K562 (cell line): ENCODE data around the gene USP16. TPM values are rescaled to one million over a fixed set of nuclear protein-coding genes. Genes with fewer than 3 reads are reported as not detected.
A peak's percentile ranks its signal among the peaks of the same experiment; 100 is the strongest.

Experiments used
- CCNT2 ChIP-seq: IDR thresholded peaks from 2 replicates; pipeline ENCODE4 v1.6.1; 2011; ENCODE audit warnings: borderline replicate concordance, low read depth, mild to moderate bottlenecking, moderate library complexity, mixed read lengths, low read length; ENCODE audit not compliant: insufficient read length; ENCODE audit errors: extremely low read depth
- CEBPG ChIP-seq, 3 experiments: fragments of 200-800 bp in 1 of 3; sonication (Bioruptor generic) in 1 of 3; sonication (generic) in 1 of 3; formaldehyde crosslinking in 1 of 3; IDR thresholded peaks in 2 of 3; conservative IDR thresholded peaks in 1 of 3; 2 replicates each; pipeline versions ENCODE4 v1.6.1 to v1.8.0; 2016 to 2022; ENCODE audit warnings: missing compliant biosample characterization in 2 of 3, missing genetic modification characterization in 2 of 3, mild to moderate bottlenecking in 1 of 3, missing genetic modification reagents in 1 of 3
- GATA2 ChIP-seq: sonication (generic); formaldehyde crosslinking; IDR thresholded peaks from 2 replicates; pipeline ENCODE4 v1.4.0; 2020; ENCODE audit warnings: mild to moderate bottlenecking, missing genetic modification reagents
- NCOA1 ChIP-seq: fragments of 450-650 bp; IDR thresholded peaks from 2 replicates; pipeline ENCODE4 v1.6.1; 2016; ENCODE audit warnings: low read depth
- STAT5A ChIP-seq: IDR thresholded peaks from 2 replicates; pipeline ENCODE4 v1.6.1; 2012; ENCODE audit warnings: low read length, inconsistent platforms, borderline replicate concordance
- USF2 ChIP-seq: sonication (generic); formaldehyde crosslinking; IDR thresholded peaks from 2 replicates; pipeline ENCODE4 v1.5.0; 2020; ENCODE audit warnings: missing genetic modification reagents
- polyA plus RNA-seq, 8 experiments: library from polyadenylated mRNA; depleted of rRNA in 4 of 8; stranded (reverse) in 5 of 8; unstranded in 3 of 8; fragments of >200 nt; fragmentation: Nextera tagmentation in 2 of 8; fragmentation: Illumina TruSeq in 1 of 8; extraction: Ambion mirVana in 2 of 8; extraction: Trizol in 1 of 8; gene quantifications; 2 replicates each; pipeline versions ENCODE4 v1.2.1 to v1.2.3, GENCODE V29; 2011 to 2014; ENCODE audit warnings: inconsistent platforms in 1 of 8, missing spikeins in 1 of 8
- total RNA-seq, 7 experiments: library from RNA; depleted of rRNA in 6 of 7; stranded (reverse); fragments of >200 nt in 6 of 7; fragmentation: Illumina TruSeq in 2 of 7; extraction: Trizol in 2 of 7; gene quantifications; 2 replicates each; pipeline versions ENCODE4 v1.2.1 to v1.2.3, GENCODE V29; 2011 to 2021; ENCODE audit warnings: low replicate concordance in 1 of 7
- TF ChIP-seq, protein P1 (sequence below): fragments of 200-600 bp; sonication (generic); IDR thresholded peaks from one replicate; pipeline ENCODE4 v1.6.1; 2012; ENCODE audit warnings: mild to moderate bottlenecking, low read depth, low read length, inconsistent platforms
- TF ChIP-seq, protein P2 (sequence below), 3 experiments: fragments of 200-800 bp in 1 of 3; fragments of 250-450 bp in 1 of 3; fragments of 450-650 bp in 1 of 3; sonication (Bioruptor Pico) in 1 of 3; sonication (Bioruptor generic) in 1 of 3; formaldehyde crosslinking in 1 of 3; IDR thresholded peaks; 2 replicates each; pipeline versions ENCODE4 v1.6.1 to v1.8.0; 2016 to 2022; ENCODE audit warnings: mild to moderate bottlenecking in 2 of 3, missing genetic modification characterization in 2 of 3, missing compliant biosample characterization in 1 of 3, moderate library complexity in 1 of 3

USP16 gene
- total and polyA plus RNA-seq, 9 of the 15 experiments (the other 6 are each of a cell fraction or from before 2014, with no cell fraction given), result 38.4 to 90.9 (median 62.8) TPM

DNA sequence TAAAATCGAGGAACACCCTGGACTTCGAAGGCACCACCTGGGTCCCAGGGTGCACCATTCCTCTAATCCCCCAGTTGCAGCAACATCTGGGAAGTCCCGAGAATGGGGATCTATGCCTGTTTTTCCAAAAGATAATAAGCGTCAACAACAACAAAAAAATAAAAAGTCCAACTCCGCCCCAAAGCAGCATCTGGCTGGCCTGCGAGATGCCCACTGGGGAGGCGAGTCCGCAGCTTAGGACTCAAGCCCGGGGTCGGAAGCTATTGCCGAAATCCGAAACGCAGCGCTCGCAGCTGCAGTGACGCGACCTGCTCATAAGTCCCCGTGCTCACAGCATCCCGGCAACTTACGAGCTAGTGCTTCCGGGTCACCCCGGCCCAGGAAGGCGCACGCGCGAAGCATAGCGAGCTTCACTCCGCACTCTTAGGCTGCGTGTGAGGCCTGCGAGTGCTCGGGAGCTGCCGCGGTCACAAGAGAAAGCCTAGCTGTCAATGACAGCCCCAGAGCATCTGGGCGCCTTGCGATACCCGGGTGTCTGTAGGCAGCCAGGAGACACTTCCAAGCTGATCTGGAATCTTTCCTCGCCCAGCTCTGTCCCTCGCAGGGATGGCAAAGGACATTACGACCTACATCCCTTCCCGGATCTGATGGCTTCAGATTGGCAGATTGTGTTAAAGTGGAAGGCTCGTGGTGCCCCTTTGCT, 21.9 kb upstream of the USP16 start (continued):
- TF ChIP-seq, protein P1, sequence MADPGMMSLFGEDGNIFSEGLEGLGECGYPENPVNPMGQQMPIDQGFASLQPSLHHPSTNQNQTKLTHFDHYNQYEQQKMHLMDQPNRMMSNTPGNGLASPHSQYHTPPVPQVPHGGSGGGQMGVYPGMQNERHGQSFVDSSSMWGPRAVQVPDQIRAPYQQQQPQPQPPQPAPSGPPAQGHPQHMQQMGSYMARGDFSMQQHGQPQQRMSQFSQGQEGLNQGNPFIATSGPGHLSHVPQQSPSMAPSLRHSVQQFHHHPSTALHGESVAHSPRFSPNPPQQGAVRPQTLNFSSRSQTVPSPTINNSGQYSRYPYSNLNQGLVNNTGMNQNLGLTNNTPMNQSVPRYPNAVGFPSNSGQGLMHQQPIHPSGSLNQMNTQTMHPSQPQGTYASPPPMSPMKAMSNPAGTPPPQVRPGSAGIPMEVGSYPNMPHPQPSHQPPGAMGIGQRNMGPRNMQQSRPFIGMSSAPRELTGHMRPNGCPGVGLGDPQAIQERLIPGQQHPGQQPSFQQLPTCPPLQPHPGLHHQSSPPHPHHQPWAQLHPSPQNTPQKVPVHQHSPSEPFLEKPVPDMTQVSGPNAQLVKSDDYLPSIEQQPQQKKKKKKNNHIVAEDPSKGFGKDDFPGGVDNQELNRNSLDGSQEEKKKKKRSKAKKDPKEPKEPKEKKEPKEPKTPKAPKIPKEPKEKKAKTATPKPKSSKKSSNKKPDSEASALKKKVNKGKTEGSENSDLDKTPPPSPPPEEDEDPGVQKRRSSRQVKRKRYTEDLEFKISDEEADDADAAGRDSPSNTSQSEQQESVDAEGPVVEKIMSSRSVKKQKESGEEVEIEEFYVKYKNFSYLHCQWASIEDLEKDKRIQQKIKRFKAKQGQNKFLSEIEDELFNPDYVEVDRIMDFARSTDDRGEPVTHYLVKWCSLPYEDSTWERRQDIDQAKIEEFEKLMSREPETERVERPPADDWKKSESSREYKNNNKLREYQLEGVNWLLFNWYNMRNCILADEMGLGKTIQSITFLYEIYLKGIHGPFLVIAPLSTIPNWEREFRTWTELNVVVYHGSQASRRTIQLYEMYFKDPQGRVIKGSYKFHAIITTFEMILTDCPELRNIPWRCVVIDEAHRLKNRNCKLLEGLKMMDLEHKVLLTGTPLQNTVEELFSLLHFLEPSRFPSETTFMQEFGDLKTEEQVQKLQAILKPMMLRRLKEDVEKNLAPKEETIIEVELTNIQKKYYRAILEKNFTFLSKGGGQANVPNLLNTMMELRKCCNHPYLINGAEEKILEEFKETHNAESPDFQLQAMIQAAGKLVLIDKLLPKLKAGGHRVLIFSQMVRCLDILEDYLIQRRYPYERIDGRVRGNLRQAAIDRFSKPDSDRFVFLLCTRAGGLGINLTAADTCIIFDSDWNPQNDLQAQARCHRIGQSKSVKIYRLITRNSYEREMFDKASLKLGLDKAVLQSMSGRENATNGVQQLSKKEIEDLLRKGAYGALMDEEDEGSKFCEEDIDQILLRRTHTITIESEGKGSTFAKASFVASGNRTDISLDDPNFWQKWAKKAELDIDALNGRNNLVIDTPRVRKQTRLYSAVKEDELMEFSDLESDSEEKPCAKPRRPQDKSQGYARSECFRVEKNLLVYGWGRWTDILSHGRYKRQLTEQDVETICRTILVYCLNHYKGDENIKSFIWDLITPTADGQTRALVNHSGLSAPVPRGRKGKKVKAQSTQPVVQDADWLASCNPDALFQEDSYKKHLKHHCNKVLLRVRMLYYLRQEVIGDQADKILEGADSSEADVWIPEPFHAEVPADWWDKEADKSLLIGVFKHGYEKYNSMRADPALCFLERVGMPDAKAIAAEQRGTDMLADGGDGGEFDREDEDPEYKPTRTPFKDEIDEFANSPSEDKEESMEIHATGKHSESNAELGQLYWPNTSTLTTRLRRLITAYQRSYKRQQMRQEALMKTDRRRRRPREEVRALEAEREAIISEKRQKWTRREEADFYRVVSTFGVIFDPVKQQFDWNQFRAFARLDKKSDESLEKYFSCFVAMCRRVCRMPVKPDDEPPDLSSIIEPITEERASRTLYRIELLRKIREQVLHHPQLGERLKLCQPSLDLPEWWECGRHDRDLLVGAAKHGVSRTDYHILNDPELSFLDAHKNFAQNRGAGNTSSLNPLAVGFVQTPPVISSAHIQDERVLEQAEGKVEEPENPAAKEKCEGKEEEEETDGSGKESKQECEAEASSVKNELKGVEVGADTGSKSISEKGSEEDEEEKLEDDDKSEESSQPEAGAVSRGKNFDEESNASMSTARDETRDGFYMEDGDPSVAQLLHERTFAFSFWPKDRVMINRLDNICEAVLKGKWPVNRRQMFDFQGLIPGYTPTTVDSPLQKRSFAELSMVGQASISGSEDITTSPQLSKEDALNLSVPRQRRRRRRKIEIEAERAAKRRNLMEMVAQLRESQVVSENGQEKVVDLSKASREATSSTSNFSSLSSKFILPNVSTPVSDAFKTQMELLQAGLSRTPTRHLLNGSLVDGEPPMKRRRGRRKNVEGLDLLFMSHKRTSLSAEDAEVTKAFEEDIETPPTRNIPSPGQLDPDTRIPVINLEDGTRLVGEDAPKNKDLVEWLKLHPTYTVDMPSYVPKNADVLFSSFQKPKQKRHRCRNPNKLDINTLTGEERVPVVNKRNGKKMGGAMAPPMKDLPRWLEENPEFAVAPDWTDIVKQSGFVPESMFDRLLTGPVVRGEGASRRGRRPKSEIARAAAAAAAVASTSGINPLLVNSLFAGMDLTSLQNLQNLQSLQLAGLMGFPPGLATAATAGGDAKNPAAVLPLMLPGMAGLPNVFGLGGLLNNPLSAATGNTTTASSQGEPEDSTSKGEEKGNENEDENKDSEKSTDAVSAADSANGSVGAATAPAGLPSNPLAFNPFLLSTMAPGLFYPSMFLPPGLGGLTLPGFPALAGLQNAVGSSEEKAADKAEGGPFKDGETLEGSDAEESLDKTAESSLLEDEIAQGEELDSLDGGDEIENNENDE, result no peak
- TF ChIP-seq USF2 (CRISPR knock-in tag) (no peak), CCNT2 (peak; percentile 70), STAT5A (no peak; the same call in 1 of the 2 replicates), NCOA1 (peak; percentile 81; the same call in 1 of the 2 replicates), CEBPG (CRISPR knock-in tag; IDR thresholded peaks at IDR 0.05) (peak; percentile 66; the same call in 1 of the 2 replicates), CEBPG (tag; conservative IDR thresholded peaks at IDR 0.05 in 1 of 2, IDR thresholded peaks at IDR 0.05 in 1 of 2) (peak in 1 of 2 experiments; percentile 66; a peak in 1 of 4 replicates), GATA2 (CRISPR knock-in tag) (no peak)
- TF ChIP-seq, protein P2, sequence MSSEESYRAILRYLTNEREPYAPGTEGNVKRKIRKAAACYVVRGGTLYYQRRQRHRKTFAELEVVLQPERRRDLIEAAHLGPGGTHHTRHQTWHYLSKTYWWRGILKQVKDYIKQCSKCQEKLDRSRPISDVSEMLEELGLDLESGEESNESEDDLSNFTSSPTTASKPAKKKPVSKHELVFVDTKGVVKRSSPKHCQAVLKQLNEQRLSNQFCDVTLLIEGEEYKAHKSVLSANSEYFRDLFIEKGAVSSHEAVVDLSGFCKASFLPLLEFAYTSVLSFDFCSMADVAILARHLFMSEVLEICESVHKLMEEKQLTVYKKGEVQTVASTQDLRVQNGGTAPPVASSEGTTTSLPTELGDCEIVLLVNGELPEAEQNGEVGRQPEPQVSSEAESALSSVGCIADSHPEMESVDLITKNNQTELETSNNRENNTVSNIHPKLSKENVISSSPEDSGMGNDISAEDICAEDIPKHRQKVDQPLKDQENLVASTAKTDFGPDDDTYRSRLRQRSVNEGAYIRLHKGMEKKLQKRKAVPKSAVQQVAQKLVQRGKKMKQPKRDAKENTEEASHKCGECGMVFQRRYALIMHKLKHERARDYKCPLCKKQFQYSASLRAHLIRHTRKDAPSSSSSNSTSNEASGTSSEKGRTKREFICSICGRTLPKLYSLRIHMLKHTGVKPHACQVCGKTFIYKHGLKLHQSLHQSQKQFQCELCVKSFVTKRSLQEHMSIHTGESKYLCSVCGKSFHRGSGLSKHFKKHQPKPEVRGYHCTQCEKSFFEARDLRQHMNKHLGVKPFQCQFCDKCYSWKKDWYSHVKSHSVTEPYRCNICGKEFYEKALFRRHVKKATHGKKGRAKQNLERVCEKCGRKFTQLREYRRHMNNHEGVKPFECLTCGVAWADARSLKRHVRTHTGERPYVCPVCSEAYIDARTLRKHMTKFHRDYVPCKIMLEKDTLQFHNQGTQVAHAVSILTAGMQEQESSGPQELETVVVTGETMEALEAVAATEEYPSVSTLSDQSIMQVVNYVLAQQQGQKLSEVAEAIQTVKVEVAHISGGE (CRISPR knock-in tag; IDR thresholded peaks at IDR 0.05), result peak in 2 of 3 experiments; percentile 66 to 94; a peak in 4 of 6 replicates
